SK-N-MC (cell line): Measurements from ENCODE around the gene TCF7L2.
"Not testable (repeated sequence)": the region's sequence is repeated elsewhere in the genome, so short reads cannot be mapped to it uniquely, and the experiment has no call there.

Source experiments
- DNase-seq: peaks from one replicate; pipeline ENCODE4 v3.0.0-alpha.2; 2011; ENCODE audit warnings: low read depth, low spot score
- H3K27ac ChIP-seq: fragments of 200-600 bp; sonication (generic); 2 replicates; pipeline ENCODE4 v1.5.1; 2016; ENCODE audit warnings: mixed run types
- H3K36me3 ChIP-seq: fragments of 200-600 bp; sonication (generic); 2 replicates; pipeline ENCODE4 v1.6.1; 2017; ENCODE audit warnings: antibody characterized with exemption, low read length, mixed read lengths; ENCODE audit not compliant: insufficient read depth
- H3K4me3 ChIP-seq: fragments of 200-600 bp; sonication (generic); 2 replicates; pipeline ENCODE4 v1.5.1; 2016
- H3K9ac ChIP-seq: fragments of 200-600 bp; sonication (generic); 2 replicates; pipeline ENCODE4 v1.8.0; 2017; ENCODE audit warnings: mixed run types, mixed read lengths; ENCODE audit not compliant: insufficient read length
- H3K9me3 ChIP-seq: fragments of 200-600 bp; sonication (generic); 2 replicates; pipeline ENCODE4 v1.6.1; 2017; ENCODE audit warnings: low read depth, mild to moderate bottlenecking, antibody characterized with exemption, low read length, moderate library complexity, mixed read lengths
- EZH2 ChIP-seq: fragments of 200-600 bp; sonication (generic); IDR thresholded peaks from one replicate; pipeline ENCODE4 v1.6.1; 2017; ENCODE audit warnings: antibody characterized with exemption
- FOXP2 ChIP-seq: optimal IDR thresholded peaks from 2 replicates; pipeline ENCODE3; 2011; ENCODE audit warnings: mild to moderate bottlenecking, moderate library complexity; ENCODE audit not compliant: insufficient read depth; ENCODE audit errors: extremely low read length, control extremely low read depth
- POLR2AphosphoS5 ChIP-seq: IDR thresholded peaks from 2 replicates; pipeline ENCODE4 v1.6.1; 2012; ENCODE audit warnings: mild to moderate bottlenecking, low read depth, low read length, borderline replicate concordance

Gene TCF7L2

GRCh38 chr10:113058523-113059370 lies 108.7 kb downstream of the TCF7L2 start:
- H3K9me3 ChIP-seq, result no peaks in the 10 kb centered on the region
- peak overlapping the region; percentile 32 for H3K9ac ChIP-seq
- H3K27ac ChIP-seq, result peak overlapping the region; percentile 87
- TF ChIP-seq EZH2 (no peak), POLR2AphosphoS5 (no peak), FOXP2 (no peak)
- H3K4me3 ChIP-seq, result peak overlapping the region; percentile 74
- no peaks in the 10 kb centered on the region for H3K36me3 ChIP-seq
- DNase-seq, result no peak

DNA sequence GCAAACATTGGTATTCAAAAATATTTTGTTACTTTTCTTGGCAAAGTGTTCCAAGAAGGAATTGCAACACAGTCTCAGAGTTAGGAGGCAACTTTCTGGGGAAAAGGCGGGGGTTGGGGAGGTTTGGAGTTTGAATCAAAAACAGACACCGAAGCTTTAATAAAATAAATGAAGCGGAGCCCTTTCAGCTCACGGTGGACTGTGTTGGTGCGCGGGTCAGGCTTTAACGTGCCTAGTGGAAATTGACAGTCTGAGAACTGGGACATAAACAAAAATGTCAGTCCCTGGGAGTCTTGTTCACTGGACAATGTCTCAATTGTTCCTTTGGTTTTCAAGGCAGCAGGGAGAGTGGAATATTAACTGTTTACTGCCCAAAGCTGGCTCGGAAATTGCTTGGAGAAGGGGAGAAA lies 109.3 kb downstream of the TCF7L2 start:
- peak overlapping the region; percentile 26 for H3K9ac ChIP-seq
- H3K4me3 ChIP-seq, result peak overlapping the region; percentile 74
- peak overlapping the region; percentile 87 for H3K27ac ChIP-seq
- TF ChIP-seq FOXP2, result no peak
- no peak for TF ChIP-seq EZH2
- TF ChIP-seq POLR2AphosphoS5, result no peak
- no peaks in the 10 kb centered on the region for H3K36me3 ChIP-seq
- no peak for DNase-seq
- no peaks in the 10 kb centered on the region for H3K9me3 ChIP-seq

DNA sequence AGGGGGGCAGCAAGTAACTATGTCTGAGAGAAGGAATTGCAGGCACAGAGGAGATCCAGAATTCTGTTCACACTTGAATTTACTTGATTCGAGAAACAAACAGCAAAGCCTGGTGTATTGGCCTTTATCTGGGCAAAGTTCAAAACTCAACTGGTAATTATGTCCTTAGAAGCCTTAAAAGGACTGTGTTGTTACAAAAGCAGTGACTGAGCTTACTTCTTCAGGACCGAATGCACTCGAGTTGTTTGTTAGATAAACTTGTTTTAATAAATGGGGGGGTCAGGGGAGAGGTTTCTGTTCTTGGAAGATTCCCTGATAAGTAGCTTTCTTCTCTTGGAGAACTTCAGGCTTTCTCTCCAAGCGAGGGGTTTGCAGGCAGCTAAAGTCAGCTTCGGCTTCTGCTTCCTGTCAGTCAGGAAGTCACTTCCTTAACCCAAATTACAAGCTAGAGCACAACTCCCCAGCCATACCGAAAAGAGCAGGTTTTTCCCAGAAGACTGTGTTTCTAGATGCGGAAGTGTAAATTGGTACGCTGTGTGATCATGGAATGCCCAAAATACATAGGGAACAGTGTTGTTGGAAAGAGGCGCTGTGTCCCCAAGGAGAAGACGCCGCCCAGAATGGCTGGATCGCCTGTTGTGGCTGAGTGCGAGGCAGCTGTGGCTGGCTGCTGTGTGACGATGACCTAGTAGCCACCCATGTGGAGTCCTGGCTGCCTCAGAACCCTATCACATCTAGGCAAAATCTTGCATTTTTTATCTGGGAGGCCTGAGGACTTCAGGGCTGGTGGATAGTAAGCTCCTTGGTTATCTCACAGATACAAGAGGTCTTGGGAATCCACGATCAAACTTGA lies 110.4 kb downstream of the TCF7L2 start:
- Histone ChIP-seq H3K27ac (peak overlapping the region; percentile 14), H3K36me3 (no peaks in the 10 kb centered on the region), H3K4me3 (peak overlapping the region; percentile 74; the same call in 1 of the 2 replicates), H3K9ac (no peak overlapping the region), H3K9me3 (no peaks in the 10 kb centered on the region)
- no peak for DNase-seq
- TF ChIP-seq POLR2AphosphoS5 (no peak), EZH2 (no peak), FOXP2 (no peak)

- TF ChIP-seq FOXP2 (no peak), POLR2AphosphoS5 (no peak), EZH2 (no peak)
- no peaks in the 10 kb centered on the region for H3K9me3 ChIP-seq
- DNase-seq, result no peak
- H3K9ac ChIP-seq, result no peak overlapping the region
- H3K36me3 ChIP-seq, result no peaks in the 10 kb centered on the region
- no peak overlapping the region for H3K4me3 ChIP-seq
- H3K27ac ChIP-seq, result no peak overlapping the region
These were observed 111.0 kb downstream of the TCF7L2 start for GRCh38 chr10:113061054-113061430.

GRCh38 chr10:113061557-113061956 lies 111.5 kb downstream of the TCF7L2 start:
- no peak overlapping the region for H3K4me3 ChIP-seq
- no peaks in the 10 kb centered on the region for H3K36me3 ChIP-seq
- TF ChIP-seq EZH2 (no peak), FOXP2 (no peak), POLR2AphosphoS5 (no peak)
- DNase-seq, result no peak
- H3K9ac ChIP-seq, result no peak overlapping the region
- no peak overlapping the region for H3K27ac ChIP-seq
- no peaks in the 10 kb centered on the region for H3K9me3 ChIP-seq

- TF ChIP-seq EZH2 (no peak), FOXP2 (no peak), POLR2AphosphoS5 (no peak)
- Histone ChIP-seq H3K36me3 (no peaks in the 10 kb centered on the region), H3K27ac (no peak overlapping the region), H3K9me3 (no peaks in the 10 kb centered on the region), H3K9ac (no peak overlapping the region), H3K4me3 (no peak overlapping the region)
- DNase-seq, result no peak
These were observed 113.3 kb downstream of the TCF7L2 start for GRCh38 chr10:113063043-113063967.

GRCh38 chr10:113064039-113064438 lies 114.0 kb downstream of the TCF7L2 start:
- H3K9ac ChIP-seq, result no peak overlapping the region
- H3K27ac ChIP-seq, result no peak overlapping the region
- no peaks in the 10 kb centered on the region for H3K36me3 ChIP-seq
- DNase-seq, result no peak
- no peaks in the 10 kb centered on the region for H3K9me3 ChIP-seq
- H3K4me3 ChIP-seq, result no peak overlapping the region
- TF ChIP-seq FOXP2 (no peak), EZH2 (no peak), POLR2AphosphoS5 (no peak)

DNA sequence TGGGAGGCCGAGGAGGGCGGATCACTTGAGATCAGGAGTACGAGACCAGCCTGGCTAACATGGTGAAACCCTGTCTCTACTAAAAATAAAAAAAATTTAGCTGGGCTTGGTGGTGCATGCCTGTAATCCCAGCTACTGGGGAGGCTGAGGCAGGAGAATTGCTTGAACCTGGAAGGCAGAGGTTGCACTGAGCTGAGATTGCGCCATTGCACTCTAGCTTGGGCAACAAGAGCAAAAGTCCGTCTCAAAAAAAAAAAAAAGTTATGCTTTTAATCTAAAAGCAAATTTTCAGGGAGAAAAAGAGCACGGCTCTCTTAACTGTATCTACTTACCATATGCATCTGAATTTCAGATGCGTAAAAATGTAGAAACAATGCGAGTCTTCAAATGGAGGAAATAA lies 116.1 kb downstream of the TCF7L2 start:
- not testable (repeated sequence) for H3K9ac ChIP-seq, H3K9me3 ChIP-seq, DNase-seq, H3K27ac ChIP-seq, H3K36me3 ChIP-seq, H3K4me3 ChIP-seq
